Suprapubic skin (tissue), 4 donors: ENCODE results near the gene DYNLRB2. TPM values are rescaled to one million over a fixed set of nuclear protein-coding genes. Genes with fewer than 3 reads are reported as not detected.

Experiments used
- DNase-seq, 2 donors: peaks; one replicate each; pipeline ENCODE4 v3.0.0-alpha.2; 2019; ENCODE audit warnings: low spot score in 2 of 2
- H3K27ac ChIP-seq: fragments of 200-600 bp; sonication (generic); one replicate; pipeline ENCODE4 v1.5.1; 2019
- H3K27me3 ChIP-seq: fragments of 200-600 bp; sonication (generic); one replicate; pipeline ENCODE4 v1.5.1; 2019
- H3K36me3 ChIP-seq: fragments of 200-600 bp; sonication (generic); one replicate; pipeline ENCODE4 v1.5.1; 2019
- H3K4me1 ChIP-seq: fragments of 200-600 bp; sonication (generic); one replicate; pipeline ENCODE4 v1.5.1; 2019
- H3K4me3 ChIP-seq: fragments of 200-600 bp; sonication (generic); one replicate; pipeline ENCODE4 v1.5.1; 2019; ENCODE audit warnings: mild to moderate bottlenecking
- H3K9me3 ChIP-seq: fragments of 200-600 bp; sonication (generic); one replicate; pipeline ENCODE4 v1.5.1; 2019
- EP300 ChIP-seq: sonication (generic); formaldehyde crosslinking; IDR thresholded peaks from one replicate; pipeline ENCODE4 v1.6.1; 2017; ENCODE audit warnings: antibody characterized with exemption
- POLR2A ChIP-seq, 2 donors: fragments of 450-650 bp; IDR thresholded peaks; one replicate each; pipeline ENCODE4 v1.6.1; 2017; ENCODE audit warnings: antibody characterized with exemption in 2 of 2, mild to moderate bottlenecking in 2 of 2, moderate library complexity in 2 of 2
- POLR2AphosphoS5 ChIP-seq, 3 donors: sonication (generic); formaldehyde crosslinking; IDR thresholded peaks; one replicate each; pipeline ENCODE4 v1.6.1; 2017; ENCODE audit warnings: antibody characterized with exemption in 3 of 3
- WGBS: methylation state at CpG from one replicate; pipeline ENCODE4 v1.1.5; 2018; 5-methylcytosine and 5-hydroxymethylcytosine counted together
- total RNA-seq, 4 donors: library from RNA; depleted of rRNA; stranded (reverse); fragments of >200 nt; gene quantifications; one replicate each; pipeline ENCODE4 v1.1.0, GENCODE V29; 2016
- TF ChIP-seq, protein P1 (sequence below), 2 donors: fragments of 200-600 bp in 1 of 2; fragments of 450-650 bp in 1 of 2; sonication (generic) in 1 of 2; IDR thresholded peaks; one replicate each; pipeline ENCODE4 v1.5.1; 2016 to 2019; ENCODE audit warnings: antibody characterized with exemption in 2 of 2, mild to moderate bottlenecking in 1 of 2, moderate library complexity in 1 of 2

DYNLRB2 gene
- total RNA-seq, 4 donors from 2014 or later: 2.4 to 5.4 (median 3.8) TPM

DNA sequence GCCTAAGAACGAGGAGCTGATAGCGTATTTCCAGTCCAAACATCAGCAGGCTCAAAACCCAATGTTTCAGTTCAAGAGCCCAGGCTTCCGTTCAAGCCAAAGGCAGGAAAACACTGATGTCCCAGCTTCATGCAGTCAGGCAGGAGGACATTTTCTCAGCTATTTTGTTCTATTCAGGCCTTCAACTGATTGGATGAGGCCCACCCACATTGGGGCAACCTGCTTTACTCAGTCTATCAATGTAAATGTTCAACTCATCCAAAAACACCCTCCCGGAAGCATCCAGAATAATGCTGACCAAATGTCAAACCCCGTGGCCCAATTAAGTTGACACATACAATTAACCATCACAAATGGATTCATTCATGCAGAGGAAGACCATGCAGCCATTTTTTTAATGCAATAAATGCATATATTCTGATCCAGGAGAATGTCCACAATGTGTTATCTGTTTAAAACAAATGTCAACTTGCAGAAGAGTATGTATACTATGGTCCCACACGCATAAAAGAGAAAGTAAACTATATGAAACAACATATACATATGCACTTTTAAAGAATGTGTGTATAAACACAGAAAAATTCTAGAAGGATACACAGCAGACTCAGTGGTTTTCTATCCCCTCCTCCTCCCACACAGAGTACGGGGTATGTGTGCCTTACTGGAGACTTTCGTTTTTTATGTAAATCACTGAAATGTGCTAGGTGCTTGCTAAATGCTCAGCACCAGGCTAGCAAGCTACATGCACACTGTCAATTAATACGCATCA is 28.8 kb upstream of the DYNLRB2 start:
- no peak overlapping the region for H3K4me3 ChIP-seq
- no peak for DNase-seq
- H3K9me3 ChIP-seq: no peaks in the 10 kb centered on the region
- WGBS: 91% methylated on average over 9 of the region's 9 CpGs
- H3K36me3 ChIP-seq: no peaks in the 10 kb centered on the region
- H3K4me1 ChIP-seq: peaks cover 8% of the 10 kb centered on the region
- H3K27me3 ChIP-seq: no peaks in the 10 kb centered on the region
- TF ChIP-seq POLR2A (IDR thresholded peaks at IDR 0.05): no peak
- no peak for TF ChIP-seq EP300
- TF ChIP-seq POLR2AphosphoS5 (IDR thresholded peaks at IDR 0.05): no peak
- TF ChIP-seq, protein P1, sequence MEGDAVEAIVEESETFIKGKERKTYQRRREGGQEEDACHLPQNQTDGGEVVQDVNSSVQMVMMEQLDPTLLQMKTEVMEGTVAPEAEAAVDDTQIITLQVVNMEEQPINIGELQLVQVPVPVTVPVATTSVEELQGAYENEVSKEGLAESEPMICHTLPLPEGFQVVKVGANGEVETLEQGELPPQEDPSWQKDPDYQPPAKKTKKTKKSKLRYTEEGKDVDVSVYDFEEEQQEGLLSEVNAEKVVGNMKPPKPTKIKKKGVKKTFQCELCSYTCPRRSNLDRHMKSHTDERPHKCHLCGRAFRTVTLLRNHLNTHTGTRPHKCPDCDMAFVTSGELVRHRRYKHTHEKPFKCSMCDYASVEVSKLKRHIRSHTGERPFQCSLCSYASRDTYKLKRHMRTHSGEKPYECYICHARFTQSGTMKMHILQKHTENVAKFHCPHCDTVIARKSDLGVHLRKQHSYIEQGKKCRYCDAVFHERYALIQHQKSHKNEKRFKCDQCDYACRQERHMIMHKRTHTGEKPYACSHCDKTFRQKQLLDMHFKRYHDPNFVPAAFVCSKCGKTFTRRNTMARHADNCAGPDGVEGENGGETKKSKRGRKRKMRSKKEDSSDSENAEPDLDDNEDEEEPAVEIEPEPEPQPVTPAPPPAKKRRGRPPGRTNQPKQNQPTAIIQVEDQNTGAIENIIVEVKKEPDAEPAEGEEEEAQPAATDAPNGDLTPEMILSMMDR (IDR thresholded peaks at IDR 0.05): no peak
- H3K27ac ChIP-seq: no peak overlapping the region

DNA sequence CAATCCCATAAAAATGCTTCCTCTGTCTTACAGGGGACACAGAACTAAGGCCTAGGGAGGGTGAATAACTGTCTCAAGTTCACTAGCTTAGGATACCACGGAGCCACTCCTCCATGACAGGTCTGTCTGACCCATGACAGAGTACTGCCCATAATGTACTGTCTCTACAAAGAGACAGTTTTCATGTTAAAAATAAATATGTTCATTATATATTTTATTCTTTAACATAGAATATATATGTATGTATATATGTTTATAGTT is 28.3 kb upstream of the DYNLRB2 start:
- Histone ChIP-seq H3K27me3 (no peaks in the 10 kb centered on the region), H3K4me1 (peaks cover 6% of the 10 kb centered on the region), H3K27ac (no peak overlapping the region), H3K4me3 (no peak overlapping the region), H3K36me3 (no peaks in the 10 kb centered on the region), H3K9me3 (no peaks in the 10 kb centered on the region)
- 86% methylated on average over 1 of the region's 1 CpG for WGBS
- no peak for DNase-seq
- TF ChIP-seq EP300 (no peak), POLR2AphosphoS5 (IDR thresholded peaks at IDR 0.05) (no peak), POLR2A (IDR thresholded peaks at IDR 0.05) (no peak)

DNA sequence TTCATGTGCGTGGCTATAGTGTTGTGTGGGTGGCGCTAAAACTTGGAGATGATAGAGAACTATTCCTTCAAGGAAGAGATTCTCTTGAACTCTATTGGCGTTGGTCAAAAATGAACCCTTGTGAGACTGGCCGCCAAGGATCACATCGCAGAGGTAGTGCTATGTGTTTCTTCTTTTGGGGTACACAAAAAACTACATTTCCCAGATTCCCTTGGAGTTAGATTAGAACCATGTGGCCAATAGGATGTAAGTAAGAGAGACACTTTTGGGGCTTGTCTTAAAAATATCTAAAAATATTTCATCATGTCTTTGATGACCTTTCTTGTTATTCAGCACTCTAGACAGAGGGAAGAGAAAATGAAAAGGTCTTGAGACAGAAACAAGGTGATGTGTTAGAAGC is 25.4 kb upstream of the DYNLRB2 start:
- no peak for TF ChIP-seq POLR2A (IDR thresholded peaks at IDR 0.05)
- TF ChIP-seq EP300: no peak
- TF ChIP-seq, protein P1 (IDR thresholded peaks at IDR 0.05): no peak
- TF ChIP-seq POLR2AphosphoS5 (IDR thresholded peaks at IDR 0.05): no peak
- WGBS: 88% methylated on average over 5 of the region's 5 CpGs

DNA sequence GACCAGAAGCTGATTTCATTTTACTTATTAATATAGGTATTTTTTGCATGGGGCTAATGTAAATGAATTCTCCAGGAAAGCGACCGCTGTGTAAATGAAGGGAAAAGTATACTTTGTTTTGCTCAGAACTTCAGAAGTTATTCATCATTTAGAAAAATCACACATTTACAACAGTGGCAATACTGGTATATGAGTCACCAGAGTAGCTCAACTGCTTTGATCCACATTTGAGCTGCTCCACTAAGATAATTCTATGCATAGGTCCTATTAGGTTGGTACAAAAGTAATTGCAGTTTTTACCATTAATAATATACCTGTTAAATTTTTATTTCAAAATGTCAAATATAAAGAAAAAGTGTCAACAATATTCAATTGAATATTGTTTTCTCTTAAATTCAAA is 22.9 kb upstream of the DYNLRB2 start:
- Histone ChIP-seq H3K27me3 (no peaks in the 10 kb centered on the region), H3K36me3 (no peaks in the 10 kb centered on the region), H3K27ac (no peak overlapping the region), H3K4me3 (no peak overlapping the region), H3K9me3 (no peaks in the 10 kb centered on the region), H3K4me1 (peaks cover 6% of the 10 kb centered on the region)
- DNase-seq: no peak
- TF ChIP-seq POLR2A (IDR thresholded peaks at IDR 0.05) (no peak), POLR2AphosphoS5 (IDR thresholded peaks at IDR 0.05) (no peak), EP300 (no peak)
- TF ChIP-seq, protein P1 (IDR thresholded peaks at IDR 0.05): no peak
- WGBS: 92% methylated on average over 2 of the region's 2 CpGs

More for the DNA sequence above, 25.4 kb upstream of the DYNLRB2 start:
- Histone ChIP-seq H3K4me3 (no peak overlapping the region), H3K4me1 (peaks cover 6% of the 10 kb centered on the region), H3K9me3 (no peaks in the 10 kb centered on the region), H3K27me3 (no peaks in the 10 kb centered on the region), H3K36me3 (no peaks in the 10 kb centered on the region), H3K27ac (no peak overlapping the region)
- no peak for DNase-seq

DNA sequence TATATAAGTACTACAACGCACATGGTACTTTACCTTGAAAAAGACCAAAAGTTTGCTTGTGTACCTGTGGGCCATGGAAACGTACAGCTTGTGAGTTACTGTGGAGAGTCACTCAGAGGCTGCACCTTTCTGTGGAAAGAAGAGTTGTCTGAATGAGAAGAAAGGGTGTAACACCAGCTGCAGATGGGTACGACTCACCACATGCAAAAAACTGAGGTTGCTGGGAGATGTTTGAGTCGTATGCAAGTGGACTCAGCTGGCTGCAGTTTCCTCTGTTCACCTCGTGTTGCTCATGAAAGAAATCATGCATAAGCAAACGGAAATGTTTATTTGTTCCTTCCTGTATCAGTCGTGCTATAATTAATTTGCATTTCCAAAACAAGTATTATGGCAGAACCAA is 22.4 kb upstream of the DYNLRB2 start:
- Histone ChIP-seq H3K36me3 (no peaks in the 10 kb centered on the region), H3K9me3 (no peaks in the 10 kb centered on the region), H3K4me1 (peaks cover 6% of the 10 kb centered on the region), H3K27ac (no peak overlapping the region), H3K27me3 (no peaks in the 10 kb centered on the region), H3K4me3 (no peak overlapping the region)
- DNase-seq: no peak
- WGBS: 38% methylated on average over 7 of the region's 7 CpGs
- TF ChIP-seq EP300: no peak
- TF ChIP-seq, protein P1 (IDR thresholded peaks at IDR 0.05): no peak
- no peak for TF ChIP-seq POLR2A (IDR thresholded peaks at IDR 0.05)
- TF ChIP-seq POLR2AphosphoS5 (IDR thresholded peaks at IDR 0.05): no peak

DNA sequence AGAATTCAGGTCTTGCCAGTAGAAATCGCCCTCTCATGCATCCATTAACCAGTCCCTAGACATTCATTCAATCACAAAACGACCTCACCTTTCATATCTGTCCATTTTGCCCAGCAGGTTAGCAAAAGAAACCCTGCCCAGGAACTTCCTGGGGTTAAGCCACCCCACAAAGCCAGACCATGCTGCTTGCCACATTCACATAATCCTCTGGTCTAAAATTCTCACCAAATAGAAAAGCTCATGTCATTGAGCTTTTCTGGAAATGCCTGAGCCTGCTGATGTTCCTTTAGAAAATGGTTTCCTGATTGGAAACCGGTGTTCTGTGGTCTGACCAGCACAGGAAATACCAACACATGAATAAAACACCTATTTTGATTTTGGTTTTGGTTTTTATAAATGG is 21.6 kb upstream of the DYNLRB2 start:
- H3K4me1 ChIP-seq: peaks cover 2% of the 10 kb centered on the region
- no peak overlapping the region for H3K4me3 ChIP-seq
- DNase-seq: no peak
- WGBS: 59% methylated on average over 3 of the region's 3 CpGs
- no peak for TF ChIP-seq POLR2A (IDR thresholded peaks at IDR 0.05)
- no peak for TF ChIP-seq EP300
- TF ChIP-seq, protein P1 (IDR thresholded peaks at IDR 0.05): no peak
- no peak for TF ChIP-seq POLR2AphosphoS5 (IDR thresholded peaks at IDR 0.05)
- no peaks in the 10 kb centered on the region for H3K36me3 ChIP-seq
- no peaks in the 10 kb centered on the region for H3K9me3 ChIP-seq
- H3K27me3 ChIP-seq: no peaks in the 10 kb centered on the region
- no peak overlapping the region for H3K27ac ChIP-seq
